Hematopoietic multipotent progenitor cell treated with erythropoietin and hydrocortisone succinate and interleukin-3 and kit ligand, for 17 days (in vitro differentiated cells): Measurements from ENCODE around the gene PLCZ1.
"Not testable (repeated sequence)": the region's sequence is repeated elsewhere in the genome, so short reads cannot be mapped to it uniquely, and the experiment has no call there.

Experiments
- DNase-seq: peaks from one replicate; pipeline ENCODE4 v3.0.0-alpha.2; 2015; ENCODE audit warnings: low spot score

Gene PLCZ1

DNA sequence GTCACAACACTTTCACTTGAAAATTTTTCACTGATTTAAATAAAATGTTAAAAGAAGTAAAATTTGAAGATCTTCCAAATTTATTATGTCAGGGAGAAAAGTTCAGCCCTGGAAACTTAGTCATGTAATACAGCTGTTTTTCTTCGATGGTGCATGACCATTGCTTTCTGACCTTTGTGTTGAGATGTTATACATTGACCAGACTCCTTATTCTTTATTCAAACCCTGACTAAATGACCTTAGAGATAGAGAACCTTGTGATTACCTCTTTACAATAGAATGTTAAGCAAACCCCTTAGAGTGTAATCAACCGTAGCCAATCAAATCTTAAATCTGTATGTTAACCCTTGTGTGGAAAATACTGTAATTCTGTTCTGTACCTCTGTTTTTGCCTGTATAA lies 34.5 kb downstream of the PLCZ1 start:
- no peak for DNase-seq

DNA sequence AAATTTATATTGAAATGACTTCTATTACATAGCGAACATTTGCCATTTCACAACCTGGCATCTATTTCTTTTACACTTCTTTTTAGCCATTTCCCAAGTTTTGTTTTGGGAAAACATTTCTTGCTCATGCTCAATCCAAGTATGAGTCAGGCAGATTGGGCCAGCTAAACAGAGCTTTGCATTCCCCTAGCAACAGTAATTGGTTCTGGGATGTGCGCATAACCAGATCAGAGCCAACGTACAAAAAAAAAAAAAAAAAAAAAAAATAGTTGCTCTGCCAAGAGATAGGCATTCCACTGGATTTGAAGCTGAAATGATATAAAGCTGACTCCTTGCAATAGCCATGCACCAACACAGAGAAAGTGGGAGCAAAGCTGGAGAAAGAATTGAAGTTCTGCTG lies 37.5 kb downstream of the PLCZ1 start:
- DNase-seq: no peak

DNA sequence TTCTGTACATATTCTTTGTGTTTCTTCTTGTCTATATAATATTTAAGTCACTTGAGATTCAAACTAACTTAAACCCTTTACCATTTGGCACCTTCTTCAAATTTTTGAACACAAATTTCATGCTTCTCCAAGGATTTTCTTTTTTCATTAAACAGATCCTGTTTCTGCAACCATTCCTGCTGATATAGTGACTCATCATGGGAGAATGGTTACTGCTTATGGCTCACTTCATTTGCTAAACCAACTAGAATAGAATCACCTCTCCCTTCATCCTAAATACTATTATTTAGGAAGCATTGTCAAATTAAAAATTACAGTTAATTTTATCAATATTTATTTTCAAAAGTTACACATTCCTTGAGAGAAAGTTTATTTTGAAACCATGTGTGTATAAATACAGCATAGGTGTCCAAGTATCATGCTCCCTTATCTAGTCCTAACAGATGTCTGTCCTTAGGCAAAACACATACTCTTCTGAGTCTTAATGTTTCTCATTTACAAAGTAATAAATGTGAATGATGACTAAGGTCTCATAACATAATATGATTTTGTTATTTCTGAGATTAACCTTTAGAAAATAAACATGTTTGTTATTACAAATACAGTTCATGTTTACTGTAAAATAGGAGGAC lies 40.7 kb downstream of the PLCZ1 start:
- no peak for DNase-seq

DNA sequence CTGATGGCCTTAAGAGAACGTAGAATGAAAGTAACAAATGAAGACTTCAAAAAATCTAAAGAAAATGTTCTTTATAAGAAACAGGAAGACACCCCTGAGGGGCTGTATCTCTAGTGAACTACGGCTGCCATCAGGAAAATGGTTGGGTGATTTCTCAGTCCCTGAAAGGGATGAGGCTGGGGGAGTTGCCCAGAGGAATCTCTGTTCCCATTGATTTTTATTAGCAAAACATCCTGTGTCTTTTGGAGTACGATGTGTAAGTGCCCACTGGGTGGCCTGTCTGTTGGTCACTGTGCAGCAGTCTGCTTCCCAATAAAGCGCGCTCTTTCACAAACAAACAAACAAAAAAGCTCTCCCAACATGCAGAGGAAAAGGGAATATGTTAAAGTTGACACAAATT lies 43.8 kb downstream of the PLCZ1 start:
- not testable (repeated sequence) for DNase-seq

DNA sequence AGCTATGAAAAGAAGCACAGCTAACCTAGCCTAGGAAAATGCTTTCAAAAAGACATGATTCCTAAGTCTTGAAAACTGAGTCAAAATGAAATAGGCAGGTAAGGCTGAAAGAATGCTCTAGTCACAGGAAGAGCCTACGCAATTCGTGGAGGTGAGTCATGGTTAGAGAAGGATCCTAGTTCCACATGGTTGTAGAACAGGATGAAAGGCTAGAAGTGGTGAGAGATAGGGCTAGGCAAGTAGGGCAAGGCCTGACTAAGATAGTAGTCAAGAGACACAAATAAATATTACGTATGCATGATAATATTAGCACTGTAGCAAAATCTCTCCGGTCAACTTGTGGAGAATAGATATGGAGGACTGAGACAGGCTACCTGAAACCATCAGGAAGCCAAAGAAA lies 47.2 kb downstream of the PLCZ1 start:
- DNase-seq: no peak

DNA sequence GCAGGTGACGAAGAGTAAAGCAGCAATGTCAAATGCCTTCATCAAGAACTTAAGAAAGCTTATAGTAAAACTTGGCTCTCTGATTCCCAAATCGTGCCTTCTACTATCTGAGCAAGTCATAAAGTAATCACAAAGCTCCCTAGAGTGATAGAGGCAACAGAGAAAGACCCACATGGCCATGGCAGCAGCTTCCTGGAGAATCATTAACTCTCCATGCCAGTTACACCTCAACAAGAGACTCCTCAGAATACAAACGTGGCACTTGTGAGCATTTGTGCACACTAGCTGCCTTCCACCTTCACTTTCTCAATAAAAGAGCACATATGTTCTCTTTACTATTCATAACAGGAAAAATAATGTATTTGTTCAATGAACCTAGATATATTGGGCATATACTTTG lies 48.0 kb downstream of the PLCZ1 start:
- no peak for DNase-seq

DNA sequence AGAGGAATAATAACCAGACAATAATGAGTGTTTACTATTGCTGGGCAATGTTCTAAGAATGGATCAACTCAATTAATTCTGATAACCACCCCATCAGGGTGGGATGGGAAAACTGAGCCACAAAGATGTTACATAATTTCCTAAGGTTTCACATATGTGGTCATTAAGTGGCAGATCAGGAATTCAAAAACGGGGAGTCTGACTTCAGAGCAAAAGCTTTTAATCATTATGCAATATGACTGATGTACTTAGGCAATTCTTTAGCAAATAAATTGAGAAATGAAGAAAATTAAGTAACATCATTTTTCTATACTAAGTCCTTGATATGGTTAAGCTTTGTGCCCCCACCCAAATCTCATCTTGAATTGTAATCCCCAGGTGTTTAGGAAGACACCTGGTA lies 53.4 kb downstream of the PLCZ1 start:
- no peak for DNase-seq

DNA sequence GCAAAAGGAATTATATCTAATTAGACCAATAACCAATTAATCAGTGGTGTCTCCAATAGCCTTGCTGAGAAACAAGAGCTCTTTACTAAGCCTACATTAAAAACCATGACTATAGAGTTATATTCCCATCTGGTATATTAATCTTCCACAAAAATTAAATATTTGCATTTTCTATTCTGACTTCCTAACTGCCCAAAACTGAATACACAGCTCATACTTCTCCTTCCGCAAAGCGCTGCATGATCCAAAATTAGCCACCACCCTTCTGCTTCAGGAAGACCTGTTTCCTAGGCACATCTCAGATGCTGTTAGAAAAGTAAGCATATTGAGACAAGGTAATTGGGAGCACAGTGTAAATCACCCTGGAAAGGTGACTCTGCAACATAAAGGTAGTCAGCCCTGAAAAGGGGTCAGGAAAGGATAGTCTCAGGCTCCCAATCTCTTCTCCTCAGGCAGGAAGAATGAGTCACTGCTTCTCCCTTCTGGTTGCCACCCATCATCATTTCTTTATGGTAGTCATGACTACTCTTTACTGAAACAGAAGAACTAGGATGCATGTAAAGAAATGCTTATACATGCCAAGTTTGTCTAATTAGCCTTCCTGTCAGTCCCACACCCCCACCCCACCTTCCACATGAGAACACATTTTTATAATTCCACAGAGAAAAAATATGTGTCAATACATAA lies 54.3 kb downstream of the PLCZ1 start:
- no peak for DNase-seq

DNA sequence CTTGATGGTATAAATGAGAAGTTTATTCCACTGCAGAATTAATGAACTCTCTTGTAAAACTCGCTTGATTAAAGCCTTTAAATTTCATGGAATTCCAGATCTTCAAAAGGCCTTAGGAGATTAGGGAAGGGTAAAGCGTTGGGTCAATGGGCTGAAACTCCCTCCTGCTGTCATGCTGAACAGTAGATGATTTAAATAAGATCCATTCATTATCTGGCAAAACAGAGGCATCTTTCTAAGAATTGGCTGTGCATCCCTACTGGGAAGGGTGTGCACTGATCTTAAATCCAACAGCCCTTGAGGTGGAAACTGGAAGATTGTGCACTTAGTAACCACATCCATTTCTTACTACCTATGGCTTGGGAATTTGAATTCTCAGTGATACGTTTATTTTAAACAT lies 56.0 kb downstream of the PLCZ1 start:
- no peak for DNase-seq

DNA sequence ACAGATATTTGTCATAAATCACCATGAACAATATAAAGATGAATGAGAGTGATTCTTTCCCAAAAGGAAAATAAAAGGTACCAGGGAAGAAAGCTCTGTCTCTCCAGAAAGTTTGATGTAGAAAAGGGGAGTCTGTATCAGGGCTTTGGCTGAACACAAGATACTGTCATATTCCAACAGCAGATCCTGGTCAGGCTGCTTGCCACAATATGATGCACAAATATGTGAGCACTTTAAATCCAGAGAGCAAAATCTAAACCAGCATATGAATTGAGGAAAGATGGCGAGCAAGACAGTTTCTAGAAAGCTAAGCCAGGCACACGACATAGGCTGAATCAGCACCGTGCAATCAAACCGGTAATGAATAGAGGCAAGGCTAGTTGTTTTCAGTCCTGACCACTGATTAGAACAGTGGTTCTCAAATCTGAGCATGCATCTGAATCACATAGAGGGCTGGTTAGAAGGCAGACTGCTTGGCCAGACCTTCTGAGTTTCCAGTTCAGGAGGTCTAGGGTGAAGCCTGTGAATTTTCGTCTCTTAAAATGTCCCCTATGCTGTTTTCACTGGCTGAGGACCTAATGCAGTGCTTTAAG lies 60.7 kb downstream of the PLCZ1 start:
- no peak for DNase-seq

DNA sequence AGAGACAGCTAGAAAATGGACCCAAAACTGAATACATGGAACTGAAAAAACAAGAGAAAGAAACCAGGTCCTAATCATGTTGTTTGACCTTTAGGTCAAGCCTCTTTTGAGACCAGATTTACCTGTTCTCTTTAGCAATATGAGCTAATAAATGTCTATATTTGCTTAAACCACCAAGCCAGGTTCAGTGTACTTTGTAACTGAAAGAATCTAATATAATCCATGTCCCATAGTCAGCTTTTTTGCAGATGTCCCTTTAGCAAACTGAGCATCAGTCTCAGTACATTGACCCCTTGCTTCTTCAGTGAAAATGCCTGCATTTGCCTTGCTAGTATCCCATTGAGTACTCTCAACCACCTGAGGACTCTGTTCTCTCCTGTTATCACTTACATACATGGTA lies 61.7 kb downstream of the PLCZ1 start:
- DNase-seq: no peak

DNA sequence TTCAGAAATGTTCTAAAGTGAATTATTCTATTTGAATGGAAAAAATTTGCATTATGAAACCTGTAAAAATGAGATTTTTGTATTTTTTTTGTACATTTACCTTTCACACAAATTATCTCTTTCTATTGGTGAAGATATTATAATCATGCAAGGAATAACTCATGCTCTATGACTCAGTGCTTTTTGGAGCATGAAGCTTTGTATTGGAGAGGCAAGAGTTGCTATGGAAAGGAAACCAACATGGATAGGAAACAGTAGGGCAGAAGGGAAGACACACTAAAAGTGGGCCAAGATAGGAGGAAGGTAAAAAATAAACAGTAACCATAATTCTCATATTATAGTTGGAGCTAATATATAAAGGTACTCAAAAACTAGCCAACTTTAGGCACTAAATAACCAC lies 79.0 kb downstream of the PLCZ1 start:
- no peak for DNase-seq

DNA sequence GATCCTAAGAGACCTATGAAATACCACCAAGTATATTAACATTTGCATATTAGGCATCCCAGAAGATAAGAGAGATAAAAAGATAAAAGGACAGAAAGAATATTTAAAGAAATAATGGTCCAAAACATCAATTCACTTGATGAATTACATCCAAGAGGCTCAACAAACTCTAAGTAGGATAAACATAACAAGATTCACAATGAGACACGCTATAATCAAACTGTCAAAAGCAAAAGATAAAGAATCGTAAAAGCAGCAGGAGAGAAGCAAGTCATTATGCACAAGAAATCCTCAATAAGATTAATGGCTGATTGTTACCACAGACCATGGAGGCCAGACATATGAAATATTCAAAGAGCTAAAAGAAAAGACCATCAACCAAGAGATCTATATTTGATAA lies 79.6 kb downstream of the PLCZ1 start:
- no peak for DNase-seq

DNA sequence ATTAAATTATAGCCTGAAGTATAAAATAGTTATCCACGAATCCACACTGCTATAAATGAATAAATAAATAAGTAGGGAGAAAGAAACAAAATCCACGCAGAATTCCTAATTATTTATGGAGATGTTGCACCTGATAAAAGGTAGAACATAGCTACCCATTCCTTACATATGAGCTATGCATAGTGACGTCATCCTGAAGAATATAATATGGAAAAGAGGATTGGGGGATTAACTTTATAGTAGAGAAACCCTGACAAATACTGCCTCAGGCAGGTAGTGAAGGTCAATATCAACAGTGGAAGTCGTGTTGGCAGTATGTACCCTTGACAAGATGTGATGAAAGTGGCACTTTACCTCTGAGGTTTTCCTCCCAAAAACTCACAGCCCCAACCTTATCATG lies 82.5 kb downstream of the PLCZ1 start:
- DNase-seq: no peak

DNA sequence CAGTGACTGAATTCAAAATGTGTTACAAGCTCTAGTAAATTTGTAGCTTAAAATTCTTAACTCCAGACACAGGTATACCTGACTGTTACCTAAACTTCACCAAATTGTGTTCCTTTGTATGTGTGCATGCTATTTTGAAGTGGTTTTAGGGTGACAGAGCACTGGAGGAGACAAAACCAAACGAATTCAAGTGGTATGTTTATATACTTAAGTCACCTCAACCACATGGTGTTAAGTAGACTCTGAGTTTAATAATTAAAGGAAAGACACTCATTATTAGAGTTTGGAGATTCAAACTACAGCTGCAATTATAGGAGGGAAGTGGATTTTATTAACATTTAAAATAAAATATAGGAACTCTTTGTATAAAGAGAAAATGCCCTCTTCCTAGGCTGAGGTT lies 84.3 kb downstream of the PLCZ1 start:
- no peak for DNase-seq

DNA sequence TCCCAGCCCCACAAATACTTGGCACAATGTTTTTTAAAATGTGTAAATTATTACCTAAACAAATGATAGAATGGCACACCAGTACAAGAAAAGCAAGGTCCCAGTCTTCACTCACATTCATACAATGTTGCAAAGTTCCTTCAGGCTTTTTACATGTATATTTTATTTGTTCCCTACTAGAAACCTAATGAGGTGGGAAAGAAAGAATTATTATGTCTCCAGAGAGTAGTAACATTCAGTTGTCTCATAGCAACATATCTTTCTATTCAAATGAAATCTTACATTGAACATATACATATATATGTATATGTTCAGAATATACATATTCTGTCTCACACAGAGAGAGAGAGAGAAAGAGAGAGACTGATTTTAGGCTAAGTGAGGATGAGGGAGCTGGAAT lies 85.2 kb downstream of the PLCZ1 start:
- DNase-seq: no peak

DNA sequence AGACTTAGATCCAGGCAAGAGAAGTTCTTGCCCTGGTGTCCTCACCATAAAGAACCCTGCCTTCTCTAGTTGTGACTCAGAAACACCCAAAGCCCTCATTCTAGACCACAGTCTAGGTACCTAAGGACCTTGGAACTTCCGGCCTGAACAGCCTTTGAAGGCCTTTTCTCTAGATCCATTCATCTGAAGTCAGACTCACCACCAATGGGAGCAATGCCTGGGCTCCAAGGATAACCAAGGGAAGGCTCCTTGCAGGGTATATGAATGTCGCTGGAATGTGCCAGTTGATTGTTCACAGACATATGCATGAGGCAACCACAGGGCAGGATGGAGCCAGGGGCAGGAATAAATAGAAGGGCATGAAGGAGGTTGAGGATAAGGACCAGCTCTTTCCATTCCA lies 86.3 kb downstream of the PLCZ1 start:
- DNase-seq: no peak

DNA sequence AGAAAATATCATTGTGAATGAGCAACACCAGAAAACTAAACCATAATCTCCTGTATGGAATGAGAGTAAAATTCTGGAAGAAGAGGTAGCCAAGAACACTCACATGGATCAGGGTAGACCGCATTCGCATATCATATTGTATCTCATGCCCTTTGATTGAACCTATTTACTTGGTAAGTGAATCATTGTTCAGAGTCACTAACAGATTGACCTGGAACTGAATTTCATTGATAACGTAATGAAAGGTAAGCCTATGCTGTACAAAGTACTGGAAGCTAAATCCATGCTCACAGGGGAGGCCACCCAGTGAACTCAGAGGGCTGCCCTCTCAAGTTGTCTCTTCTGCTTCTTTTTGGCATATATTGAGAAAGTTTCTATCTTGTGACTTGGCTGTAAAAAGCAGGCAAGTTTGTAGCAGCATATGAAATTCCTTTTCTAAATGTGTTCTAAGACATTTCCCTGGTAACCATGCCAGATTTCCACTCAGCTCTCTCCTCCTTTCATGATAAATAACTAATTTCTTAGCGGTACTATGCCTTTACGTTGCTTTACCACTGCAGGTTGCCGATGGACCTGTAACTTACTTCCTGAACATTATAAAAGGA lies 91.4 kb downstream of the PLCZ1 start:
- no peak for DNase-seq

DNA sequence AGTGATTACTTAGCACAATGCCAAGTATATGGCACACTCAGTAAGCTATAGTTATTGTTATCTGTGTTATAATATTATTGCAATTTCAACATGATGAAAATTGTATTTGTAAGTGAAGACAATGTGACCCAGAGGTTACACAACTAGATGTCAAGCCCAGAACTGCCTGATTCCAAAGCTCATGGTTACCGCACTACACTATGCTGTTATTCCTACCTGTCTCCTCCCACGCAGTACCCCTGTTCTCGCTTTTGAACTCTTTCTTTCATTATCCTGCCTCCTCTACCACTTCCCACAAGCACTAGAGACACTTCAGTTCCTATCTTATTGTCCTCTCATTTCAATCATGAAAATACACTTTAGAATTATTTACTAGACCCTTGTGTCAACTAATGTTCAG lies 93.2 kb downstream of the PLCZ1 start:
- no peak for DNase-seq

DNA sequence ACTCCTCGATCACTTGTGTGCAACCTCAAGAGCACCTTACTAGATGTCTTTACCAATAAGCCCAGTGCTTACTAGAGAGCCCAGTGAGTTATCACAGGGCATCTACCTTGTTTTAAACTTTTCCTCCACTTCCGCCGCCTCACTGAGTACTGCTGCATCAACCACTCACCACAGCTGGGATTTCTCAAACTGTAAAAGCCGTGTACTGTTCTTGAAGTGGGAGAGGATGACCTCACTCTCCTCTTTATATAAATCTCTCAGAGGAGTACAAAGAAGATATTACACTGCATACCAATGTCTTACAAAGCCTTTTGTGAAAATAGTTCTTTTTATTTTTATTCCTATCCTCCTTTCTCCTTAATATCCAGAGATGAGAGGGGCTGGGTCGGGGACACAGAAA lies 94.1 kb downstream of the PLCZ1 start:
- no peak for DNase-seq

DNA sequence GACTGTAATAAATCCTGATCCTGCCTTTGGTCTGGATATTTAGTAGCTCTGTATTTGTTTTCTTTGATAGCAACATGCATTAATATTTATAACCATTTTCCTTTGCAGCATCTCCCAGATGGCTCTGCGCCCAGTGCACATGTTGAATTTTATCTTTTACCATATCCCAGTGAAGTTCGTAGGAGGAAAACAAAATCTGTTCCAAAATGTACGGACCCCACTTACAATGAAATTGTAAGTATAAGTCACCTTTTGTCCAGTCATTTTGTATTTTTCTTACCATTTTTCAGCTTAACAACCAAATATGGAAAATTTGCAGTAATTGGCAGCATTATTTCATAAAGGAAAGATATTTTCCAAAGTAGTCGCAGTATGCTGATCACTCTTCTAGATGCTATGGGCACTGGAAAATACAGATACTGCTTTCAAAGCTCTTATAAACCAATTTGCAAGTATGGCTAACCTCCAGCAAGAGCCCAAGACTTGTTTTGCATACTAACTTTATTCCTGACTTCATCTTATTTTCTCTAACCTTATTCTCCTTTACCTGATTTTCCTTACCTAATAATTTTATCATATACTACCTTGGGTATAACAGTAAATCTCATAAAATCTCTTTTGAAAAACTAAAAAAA lies 97.4 kb downstream of the PLCZ1 start:
- no peak for DNase-seq

DNA sequence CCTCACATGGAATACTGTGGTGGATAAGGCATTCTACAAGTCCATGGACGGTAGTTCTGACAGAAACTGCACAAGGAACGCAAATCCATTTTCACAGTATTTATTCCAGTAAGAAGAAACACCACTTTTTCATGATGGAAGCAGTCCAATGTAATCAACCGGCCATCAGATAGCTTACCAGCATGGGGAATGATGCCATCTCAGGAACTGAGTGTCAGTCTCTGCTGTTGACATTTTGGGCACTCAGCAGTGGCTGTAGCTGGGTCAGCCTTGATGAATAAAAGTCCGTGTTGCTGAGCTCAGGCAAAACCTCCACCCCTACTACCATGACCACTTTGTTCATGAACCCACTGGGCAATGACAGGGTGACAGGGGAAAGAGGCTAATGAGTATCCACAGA lies 103.4 kb downstream of the PLCZ1 start:
- no peak for DNase-seq
